GM12878 (cell line): ENCODE data around the gene PRM1. TPM values are rescaled to one million over a fixed set of nuclear protein-coding genes. Genes with fewer than 3 reads are reported as not detected.

Experiments used
- ATAC-seq: fragments of 200-7000 bp; cut with Tn5 transposase; 3 replicates; pipeline ENCODE4 v1.9.1; 2020; ENCODE audit warnings: mild to moderate bottlenecking, moderate library complexity
- BruUV-seq: library from RNA; stranded (reverse); fragments of 400-500 nt; replicated peaks from 2 replicates; lab custom pipeline; 2021; lab: Mats Ljungman, UMichigan
- CTCF ChIA-PET: fragments of 300-600 bp; sonication (Branson Sonifier 250); formaldehyde crosslinking; extraction: SDS; loops from one replicate; lab custom pipeline; 2021; ENCODE audit warnings: inconsistent platforms; lab: Yijun Ruan, JAX
- POLR2A ChIA-PET: fragments of 350-600 bp; formaldehyde crosslinking; extraction: SDS; loops from one replicate; lab custom pipeline; 2021; ENCODE audit warnings: inconsistent platforms; lab: Charles Lee
- RAD21 ChIA-PET: fragments of 300-600 bp; sonication (Branson Sonifier 250); formaldehyde crosslinking; loops from one replicate; lab custom pipeline; 2023; ENCODE audit warnings: antibody characterized with exemption; ENCODE audit not compliant: unreplicated experiment; lab: Charles Lee
- SMC1A ChIA-PET: fragments of 300-600 bp; sonication (Branson Sonifier 250); formaldehyde crosslinking; loops from one replicate; lab custom pipeline; 2023; ENCODE audit not compliant: unreplicated experiment, uncharacterized antibody; lab: Charles Lee
- DNase-seq: peaks from one replicate; pipeline ENCODE4 v3.0.0-alpha.2; 2011; ENCODE audit warnings: low read depth, low spot score
- FAIRE-seq: peaks from 3 replicates; lab custom pipeline; 2011; peaks lifted over from hg19 to GRCh38; lab: Jason Lieb, UNC
- H2AFZ ChIP-seq: 2 replicates; pipeline ENCODE4 v1.6.0; 2011; ENCODE audit warnings: low read depth, low read length, control low read depth; ENCODE audit not compliant: control insufficient read depth
- H3K27ac ChIP-seq: 2 replicates; pipeline ENCODE4 v1.5.1; 2011; ENCODE audit warnings: control low read depth; ENCODE audit not compliant: control insufficient read depth, insufficient read depth
- H3K27me3 ChIP-seq, 2 experiments: replicated peaks in 1 of 2; 2 replicates each; pipeline versions ENCODE4 v1.6.0 to v1.6.1; 2011; ENCODE audit warnings: low read length in 1 of 2; ENCODE audit not compliant: control insufficient read depth in 2 of 2, insufficient read depth in 2 of 2
- H3K36me3 ChIP-seq, 2 experiments: 2 replicates each; pipeline ENCODE4 v1.5.1; 2011; ENCODE audit warnings: low read length in 1 of 2; ENCODE audit not compliant: control insufficient read depth in 2 of 2, insufficient read depth in 2 of 2
- H3K4me1 ChIP-seq: 2 replicates; pipeline ENCODE4 v1.6.1; 2011; ENCODE audit warnings: mild to moderate bottlenecking, low read length, moderate library complexity, mixed read lengths; ENCODE audit not compliant: control insufficient read depth, insufficient read depth
- H3K4me2 ChIP-seq: 2 replicates; pipeline ENCODE4 v1.6.0; 2011; ENCODE audit warnings: control low read depth; ENCODE audit not compliant: control insufficient read depth, insufficient read depth
- H3K4me3 ChIP-seq: fragments of 200-600 bp; sonication (generic); 2 replicates; pipeline ENCODE4 v1.5.1; 2016
- H3K79me2 ChIP-seq: 2 replicates; pipeline ENCODE4 v1.6.0; 2011; ENCODE audit warnings: low read length; ENCODE audit not compliant: control insufficient read depth, insufficient read depth
- H3K9ac ChIP-seq: 2 replicates; pipeline ENCODE4 v1.8.0; 2011; ENCODE audit warnings: low read length, control low read depth, mixed read lengths; ENCODE audit not compliant: control insufficient read depth, insufficient read depth
- H3K9me3 ChIP-seq: replicated peaks from 3 replicates; pipeline ENCODE4 v1.5.1; 2011; ENCODE audit warnings: mild to moderate bottlenecking, low read length; ENCODE audit not compliant: control insufficient read depth, insufficient read depth
- H4K20me1 ChIP-seq: 2 replicates; pipeline ENCODE4 v1.6.0; 2011; ENCODE audit not compliant: control insufficient read depth, insufficient read depth
- BCL3 ChIP-seq: IDR thresholded peaks from 2 replicates; pipeline ENCODE4 v1.6.1; 2011; ENCODE audit warnings: borderline replicate concordance, low read depth, mild to moderate bottlenecking, moderate library complexity, low read length; ENCODE audit not compliant: insufficient read depth, poor library complexity, severe bottlenecking
- CBFB ChIP-seq: IDR thresholded peaks from 2 replicates; pipeline ENCODE4 v1.6.1; 2016; ENCODE audit warnings: antibody characterized with exemption, low read depth
- GATAD2B ChIP-seq: fragments of 450-650 bp; conservative IDR thresholded peaks from 2 replicates; pipeline ENCODE4 v1.6.1; 2017; ENCODE audit warnings: low read depth, mild to moderate bottlenecking, moderate library complexity
- HDGF ChIP-seq: fragments of 450-650 bp; IDR thresholded peaks from 2 replicates; pipeline ENCODE4 v1.6.1; 2016; ENCODE audit warnings: antibody characterized with exemption
- NFXL1 ChIP-seq: fragments of 450-650 bp; IDR thresholded peaks from 2 replicates; pipeline ENCODE4 v1.6.1; 2017; ENCODE audit warnings: antibody characterized with exemption, mild to moderate bottlenecking, borderline replicate concordance
- POLR2A ChIP-seq: IDR thresholded peaks from 2 replicates; pipeline ENCODE4 v1.6.1; 2011; ENCODE audit warnings: low read depth, mild to moderate bottlenecking, low read length
- SPI1 ChIP-seq: IDR thresholded peaks from 2 replicates; pipeline ENCODE4 v1.6.1; 2011; ENCODE audit warnings: low read depth, mild to moderate bottlenecking, low read length, moderate library complexity, borderline replicate concordance; ENCODE audit not compliant: insufficient read depth
- ZBTB4 ChIP-seq: fragments of 450-650 bp; formaldehyde crosslinking; IDR thresholded peaks from 2 replicates; pipeline ENCODE4 v1.4.0; 2022; ENCODE audit warnings: mild to moderate bottlenecking, moderate library complexity
- WGBS: methylation state at CpG from one replicate; pipeline ENCODE4 v1.1.6; 2016; ENCODE audit warnings: low lambda C conversion rate; ENCODE audit not compliant: insufficient replicate concordance, insufficient coverage; ENCODE audit errors: missing lambda C conversion rate; 5-methylcytosine and 5-hydroxymethylcytosine counted together
- in situ Hi-C: fragments of 300-500 bp; cut with MboI; formaldehyde crosslinking; loops from 9 replicates; pipeline ENCODE4 v1.14.3; 2018; ENCODE audit warnings: mixed read lengths
- intact Hi-C: fragments of 100-400 bp; cut with micrococcal nuclease; formaldehyde crosslinking; loops from one replicate; pipeline ENCODE4 v1.14.2; 2022; ENCODE audit not compliant: unreplicated experiment
- polyA plus RNA-seq, 11 experiments: library from polyadenylated mRNA; depleted of rRNA in 4 of 11; unstranded in 6 of 11; stranded (reverse) in 5 of 11; fragments of >200 nt; fragmentation: Nextera tagmentation in 4 of 11; fragmentation: Illumina TruSeq in 1 of 11; extraction: Ambion mirVana in 4 of 11; extraction: Trizol in 1 of 11; gene quantifications; 1 replicate in 1 of 11; 2 replicates in 10 of 11; pipeline versions ENCODE4 v1.2.1 to v1.2.3, GENCODE V29; 2011 to 2016; ENCODE audit warnings: inconsistent platforms in 2 of 11, missing spikeins in 2 of 11, low read depth in 1 of 11
- total RNA-seq, 4 experiments: library from RNA; depleted of rRNA in 3 of 4; stranded (reverse); fragments of >200 nt in 3 of 4; fragmentation: Illumina TruSeq in 1 of 4; extraction: Trizol in 1 of 4; gene quantifications; 2 replicates each; pipeline versions ENCODE4 v1.2.1 to v1.2.3, GENCODE V29; 2013 to 2021

The PRM1 gene
- total and polyA plus RNA-seq, 10 of the 15 experiments (the other 5 are each of a cell fraction or from before 2014, with no cell fraction given): 0.20 TPM; not detected in 9

- Histone ChIP-seq H3K4me1 (peaks cover 37% of the 10 kb centered on the region), H3K27ac (no peak overlapping the region), H3K79me2 (no peaks in the 10 kb centered on the region; the same call in 1 of the 2 replicates), H3K4me2 (no peak overlapping the region), H3K9ac (no peak overlapping the region), H3K27me3 (no peaks in the 10 kb centered on the region)
- in situ Hi-C loops: no loop called here
- BruUV-seq: no TSS peak
- no peak for TF ChIP-seq SPI1
- TF ChIP-seq, all 136 proteins: peak for 0
- Histone ChIP-seq H4K20me1 (no peaks in the 10 kb centered on the region), H2AFZ (no peak overlapping the region), H3K4me3 (no peak overlapping the region), H3K9me3 (peaks cover 1% of the 10 kb centered on the region; the same call in 2 of the 3 replicates), H3K36me3 (no peaks in the 10 kb centered on the region)
- WGBS: 83% methylated on average over 11 of the region's 11 CpGs
- ATAC-seq: no peak
- ChIA-PET RAD21 (interaction anchor here (0.7 to 7.0 kb wide), 3 partner anchors 13 to 69 kb away, joined by 3 to 89 read pairs (median 29); no protein-coding TSS in a partner anchor), POLR2A (interaction anchor here (0.6 to 1.3 kb wide), 2 partner anchors 11 to 73 kb away, joined by 3 to 4 read pairs; no protein-coding TSS in a partner anchor), SMC1A (interaction anchor here (0.9 to 2.5 kb wide), 5 partner anchors 8 to 44 kb away, joined by 3 to 6 read pairs (median 4); no protein-coding TSS in a partner anchor), CTCF (interaction anchor here (0.8 to 1.7 kb wide), 2 partner anchors 13 to 14 kb away, joined by 3 read pairs; no protein-coding TSS in a partner anchor)
- FAIRE-seq: no peak
- intact Hi-C loops: no loop called here
- DNase-seq: no peak
Observed at GRCh38 chr16:11323551-11324336, 42.6 kb upstream of the PRM1 start.

- ATAC-seq (no peak), FAIRE-seq (no peak), DNase-seq (no peak)
- Histone ChIP-seq H2AFZ (no peak overlapping the region), H3K4me3 (no peak overlapping the region), H3K27ac (no peak overlapping the region), H3K27me3 (no peaks in the 10 kb centered on the region), H3K9me3 (peaks cover 1% of the 10 kb centered on the region; the same call in 2 of the 3 replicates), H3K36me3 (no peaks in the 10 kb centered on the region), H3K79me2 (no peaks in the 10 kb centered on the region; the same call in 1 of the 2 replicates), H3K4me1 (peaks cover 31% of the 10 kb centered on the region), H3K4me2 (no peak overlapping the region), H3K9ac (no peak overlapping the region), H4K20me1 (no peaks in the 10 kb centered on the region)
- intact Hi-C loops: no loop called here
- CTCF ChIA-PET: no interaction called here
- no TSS peak for BruUV-seq
- WGBS: 64% methylated on average over 3 of the region's 3 CpGs
- POLR2A ChIA-PET: interaction anchor here (0.7 kb wide), 1 partner anchor 12 kb away, joined by 3 read pairs; no protein-coding TSS in a partner anchor
- RAD21 ChIA-PET: interaction anchor here (0.7 kb wide), 1 partner anchor 11 kb away, joined by 3 read pairs; no protein-coding TSS in a partner anchor
- SMC1A ChIA-PET: interaction anchor here (2.5 kb wide), 1 partner anchor 9 kb away, joined by 6 read pairs; no protein-coding TSS in a partner anchor
- in situ Hi-C loops: no loop called here
- TF ChIP-seq NFXL1: no peak
- no peak for TF ChIP-seq POLR2A
- no peak for TF ChIP-seq HDGF
- no peak for TF ChIP-seq BCL3
- TF ChIP-seq GATAD2B: no peak
- TF ChIP-seq ZBTB4 (CRISPR knock-in tag): no peak
- no peak for TF ChIP-seq CBFB
Observed at GRCh38 chr16:11322823-11323222, 41.7 kb upstream of the PRM1 start.
